GM19351 (cell line): ENCODE measurements around the gene CCL26.
"Not testable (repeated sequence)": the region's sequence is repeated elsewhere in the genome, so short reads cannot be mapped to it uniquely, and the experiment has no call there.

Experiments
- ATAC-seq: cut with Tn5 transposase; IDR thresholded peaks from one replicate; pipeline ENCODE4 v1.9.1; 2021; ENCODE audit warnings: mild to moderate bottlenecking, moderate library complexity; ENCODE audit not compliant: unreplicated experiment

The CCL26 gene

DNA sequence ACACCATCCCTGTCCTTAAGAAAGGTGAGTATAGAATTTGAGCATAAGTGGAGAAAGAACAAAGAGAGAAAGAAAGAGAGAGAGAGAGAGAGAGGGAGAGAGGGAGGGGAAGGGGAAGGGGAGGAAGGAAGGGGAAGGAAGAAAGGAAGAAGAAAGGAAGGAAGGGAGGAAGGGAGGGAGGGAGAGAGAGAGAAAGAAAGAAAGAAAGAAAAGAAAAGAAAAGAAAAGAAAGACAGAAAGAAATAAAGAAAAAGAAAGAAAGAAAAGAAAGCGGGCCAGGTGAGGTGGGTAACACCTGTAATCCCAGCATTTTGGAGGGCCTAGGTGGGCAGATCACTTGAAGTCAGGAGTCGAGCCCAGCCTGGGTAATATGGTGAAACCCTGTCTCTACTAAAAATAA lies 21.7 kb upstream of the CCL26 start:
- no peak for ATAC-seq

DNA sequence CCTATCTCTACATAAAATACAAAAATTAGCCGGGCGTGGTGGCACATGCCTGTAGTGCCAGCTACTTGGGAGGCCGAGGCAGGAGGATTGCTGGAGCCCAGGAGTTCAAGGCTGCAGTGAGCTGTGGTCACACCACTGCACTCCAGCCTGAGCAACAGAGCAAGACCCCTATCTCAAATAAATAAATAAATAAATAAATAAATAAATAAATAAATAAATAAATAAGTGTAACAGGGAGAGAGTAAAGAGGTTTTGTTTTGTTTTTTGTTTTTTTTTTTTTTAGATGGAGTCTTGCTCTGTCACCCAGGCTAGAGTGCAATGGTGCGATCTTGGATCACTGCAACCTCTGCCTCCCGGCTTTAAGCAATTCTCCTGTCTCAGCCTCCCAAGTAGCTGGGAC lies 20.6 kb upstream of the CCL26 start:
- ATAC-seq: not testable (repeated sequence)

DNA sequence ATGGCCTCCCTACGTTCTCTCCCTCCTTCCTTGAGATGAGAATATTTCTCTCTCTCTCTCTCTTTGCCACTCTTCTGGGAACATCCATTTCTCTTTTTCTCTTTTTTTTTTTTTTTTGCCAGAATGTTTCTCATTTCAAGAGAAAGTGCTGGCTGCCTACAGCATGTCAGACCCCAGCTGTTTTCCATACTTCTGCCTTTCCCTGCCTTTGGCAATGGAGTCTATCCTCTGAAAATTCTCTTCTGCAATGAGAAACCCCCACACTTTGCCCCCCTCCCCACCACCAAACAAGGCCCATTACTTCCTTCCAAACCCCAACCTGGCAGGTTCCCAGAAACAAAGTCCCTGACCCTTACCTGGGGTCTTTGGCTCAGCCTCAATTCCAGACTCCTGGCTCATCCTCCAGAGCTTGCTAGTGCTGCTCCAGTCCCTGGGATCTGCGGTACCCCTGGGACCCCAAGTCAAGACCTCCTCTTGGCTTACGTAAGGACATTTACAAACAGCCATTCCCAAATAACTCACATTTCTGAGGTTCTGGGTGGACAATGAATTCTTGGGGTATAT lies 17.4 kb upstream of the CCL26 start:
- ATAC-seq: no peak

DNA sequence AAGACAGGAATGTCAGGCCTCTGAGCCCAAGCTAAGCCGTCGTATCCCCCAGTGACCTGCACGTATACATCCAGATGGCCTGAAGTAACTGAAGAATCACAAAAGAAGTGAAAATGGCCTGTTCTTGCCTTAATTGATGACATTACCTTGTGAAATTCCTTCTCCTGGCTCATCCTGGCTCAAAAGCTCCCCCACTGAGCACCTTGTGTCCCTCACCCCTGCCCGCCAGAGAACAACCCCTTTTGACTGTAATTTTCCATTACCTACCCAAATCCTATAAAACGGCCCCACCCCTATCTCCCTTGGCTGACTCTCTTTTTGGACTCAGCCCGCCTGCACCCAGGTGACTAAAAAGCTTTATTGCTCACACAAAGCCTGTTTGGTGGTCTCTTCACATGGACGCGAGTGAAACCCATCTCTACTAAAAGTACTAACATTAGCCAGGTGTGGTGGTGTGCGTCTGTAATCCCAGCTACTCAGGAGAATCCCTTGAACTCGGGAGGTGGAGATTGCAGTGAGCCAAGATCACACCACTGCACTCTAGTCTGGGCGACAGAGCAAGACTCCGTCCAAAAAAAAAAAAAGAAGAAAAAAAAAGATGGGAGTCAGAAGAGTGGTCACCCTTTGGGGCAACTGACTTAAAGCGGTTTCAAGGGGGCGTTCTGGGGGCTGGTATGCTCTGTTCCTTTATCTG lies 16.3 kb upstream of the CCL26 start:
- ATAC-seq: not testable (repeated sequence)

DNA sequence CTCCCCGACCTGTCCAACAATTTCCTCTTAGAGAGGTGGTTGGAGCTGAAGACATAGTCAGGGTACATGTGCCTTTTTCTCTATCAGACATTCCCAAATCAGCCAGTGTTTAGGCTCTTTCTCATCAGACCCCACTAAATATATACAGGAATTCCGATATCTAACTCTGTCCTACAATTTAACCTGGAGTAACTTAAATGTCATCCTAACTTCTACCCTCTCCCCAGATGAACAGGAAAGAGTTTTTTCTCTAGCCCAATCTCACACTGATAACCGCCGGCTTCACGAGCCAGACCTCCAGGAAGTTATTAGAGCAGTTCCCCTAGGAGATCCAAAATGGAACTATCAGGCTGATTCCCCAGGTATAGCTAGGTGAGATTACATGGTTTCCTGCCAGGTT lies 11.0 kb upstream of the CCL26 start:
- ATAC-seq: not testable (repeated sequence)

DNA sequence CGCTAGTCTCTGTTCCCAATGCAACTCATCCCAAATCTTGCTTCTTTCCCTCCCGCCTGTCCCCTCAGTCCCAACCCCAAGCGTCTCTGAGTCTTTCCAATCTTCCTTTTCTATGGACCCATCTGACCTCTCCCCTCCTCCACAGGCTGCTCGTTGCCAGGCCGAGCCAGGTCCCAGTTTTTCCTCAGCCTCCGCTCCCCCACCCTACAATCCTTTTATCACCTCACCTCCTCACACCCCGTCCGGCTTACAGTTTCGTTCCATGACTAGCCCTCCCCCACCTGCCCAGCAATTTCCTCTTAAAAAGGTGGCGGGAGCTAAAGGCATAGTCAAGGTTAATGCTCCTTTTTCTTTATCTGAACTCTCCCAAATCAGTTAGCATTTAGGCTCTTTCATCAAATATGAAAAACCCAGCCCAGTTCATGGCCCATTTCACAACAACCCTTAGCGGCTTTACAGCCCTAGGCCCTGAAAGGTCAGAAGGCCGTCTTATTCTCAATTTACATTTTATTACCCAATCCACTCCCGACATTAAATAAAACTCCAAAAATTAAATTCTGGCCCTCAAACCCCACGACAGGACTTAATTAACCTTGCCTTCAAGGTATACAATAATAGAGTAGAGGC lies 8.7 kb upstream of the CCL26 start:
- not testable (repeated sequence) for ATAC-seq

DNA sequence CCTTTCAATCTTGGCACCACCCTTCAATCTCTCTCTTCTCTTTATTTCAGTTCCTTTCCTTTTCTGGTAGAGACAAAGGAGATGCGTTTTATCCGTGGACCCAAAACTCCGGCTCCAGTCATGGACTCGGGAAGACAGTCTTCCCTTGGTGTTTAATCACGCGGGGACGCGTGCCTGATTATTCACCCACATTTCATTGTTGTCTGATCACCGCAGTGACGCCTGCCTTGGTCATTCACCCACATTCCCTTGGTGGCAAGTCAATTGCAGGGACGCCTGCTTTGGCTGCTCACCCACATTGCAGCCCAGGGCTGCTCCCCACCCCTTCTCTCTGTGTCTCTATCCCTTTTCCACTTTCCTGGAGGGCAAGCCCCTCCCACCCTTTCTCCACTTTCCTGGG lies 7.5 kb upstream of the CCL26 start:
- not testable (repeated sequence) for ATAC-seq

DNA sequence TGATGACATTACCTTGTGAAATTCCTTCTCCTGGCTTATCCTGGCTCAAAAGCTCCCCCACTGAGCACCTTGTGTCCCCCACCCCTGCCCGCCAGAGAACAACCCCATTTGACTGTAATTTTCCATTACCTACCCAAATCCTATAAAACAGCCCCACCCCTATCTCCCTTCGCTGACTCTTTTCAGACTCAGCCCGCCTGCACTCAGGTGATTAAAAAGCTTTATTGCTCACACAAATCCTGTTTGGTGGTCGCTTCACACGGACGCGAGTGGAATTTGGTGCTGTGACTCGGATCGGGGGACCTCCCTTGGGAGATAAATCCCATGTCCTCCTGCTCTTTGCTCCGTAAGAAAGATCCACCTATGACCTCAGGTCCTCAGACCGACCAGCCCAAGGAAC lies 7.0 kb upstream of the CCL26 start:
- ATAC-seq: not testable (repeated sequence)

DNA sequence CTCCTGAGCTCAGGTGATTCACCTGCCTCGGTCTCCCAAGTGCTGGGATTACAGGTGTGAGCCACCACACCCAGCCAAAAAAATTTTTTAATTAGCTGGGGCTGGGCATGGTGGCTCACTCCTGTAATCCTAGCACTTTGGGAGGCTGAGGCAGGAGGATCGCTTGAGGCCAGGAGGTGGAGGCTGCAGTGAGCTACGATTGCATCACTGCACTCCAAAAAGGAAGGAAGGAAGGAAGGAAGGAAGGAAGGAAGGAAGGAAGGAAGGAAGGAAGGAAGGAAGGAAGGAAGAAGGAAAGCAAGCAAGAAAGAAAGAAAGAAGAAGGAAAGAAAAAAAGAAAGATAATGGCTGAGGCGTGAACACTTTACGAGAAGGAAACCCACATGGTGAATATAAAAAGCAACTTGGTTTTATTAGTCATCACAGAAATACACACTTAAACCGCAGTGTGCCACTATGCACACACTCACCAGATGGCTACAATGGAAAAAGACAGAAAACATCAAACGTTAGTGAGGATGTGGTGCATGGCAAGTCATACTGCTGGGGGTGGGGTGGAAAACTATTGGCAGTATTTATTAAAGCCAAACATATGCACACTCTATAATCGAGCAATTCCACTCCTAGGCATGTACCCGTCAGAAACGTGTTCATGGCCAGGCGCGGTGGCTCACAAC lies 4.4 kb upstream of the CCL26 start:
- peak; percentile 51 for ATAC-seq

DNA sequence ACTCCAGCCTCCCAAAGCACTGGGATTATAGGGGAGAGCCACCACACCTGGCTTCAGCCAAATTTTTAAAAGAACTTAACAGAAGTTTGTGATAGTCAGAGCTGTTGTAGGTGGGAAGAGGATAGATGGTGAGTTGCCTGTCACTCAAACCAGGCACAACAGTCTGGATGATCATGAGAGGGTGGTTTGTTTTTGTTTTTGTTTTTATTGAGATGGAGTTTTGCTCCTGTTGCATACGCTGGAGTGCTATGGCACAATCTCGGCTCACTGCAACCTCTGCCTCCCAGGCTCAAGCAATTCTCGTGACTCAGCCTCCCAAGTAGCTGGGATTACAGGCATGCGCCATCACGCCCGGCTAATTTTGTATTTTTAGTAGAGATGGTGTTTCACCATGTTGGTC lies 1.9 kb upstream of the CCL26 start:
- not testable (repeated sequence) for ATAC-seq

DNA sequence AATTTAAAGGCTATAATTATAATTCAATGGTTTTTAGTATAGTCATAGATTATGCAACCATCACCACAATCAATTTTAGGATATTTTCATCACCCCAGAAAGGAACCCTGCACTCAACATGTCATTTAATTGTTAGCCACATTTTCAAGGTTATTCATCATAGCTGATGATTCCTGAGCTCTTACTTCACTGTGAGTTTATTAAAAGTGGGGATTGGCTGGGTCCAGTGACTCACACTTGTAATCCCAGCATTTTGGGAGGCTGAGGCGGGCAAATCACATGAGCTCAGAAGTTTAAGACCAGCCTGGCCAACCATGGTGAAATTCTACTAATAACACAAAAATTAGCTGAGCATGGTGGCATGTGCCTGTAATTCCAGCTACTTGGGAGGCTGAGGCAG lies 787 bp downstream of the CCL26 start:
- no peak for ATAC-seq

DNA sequence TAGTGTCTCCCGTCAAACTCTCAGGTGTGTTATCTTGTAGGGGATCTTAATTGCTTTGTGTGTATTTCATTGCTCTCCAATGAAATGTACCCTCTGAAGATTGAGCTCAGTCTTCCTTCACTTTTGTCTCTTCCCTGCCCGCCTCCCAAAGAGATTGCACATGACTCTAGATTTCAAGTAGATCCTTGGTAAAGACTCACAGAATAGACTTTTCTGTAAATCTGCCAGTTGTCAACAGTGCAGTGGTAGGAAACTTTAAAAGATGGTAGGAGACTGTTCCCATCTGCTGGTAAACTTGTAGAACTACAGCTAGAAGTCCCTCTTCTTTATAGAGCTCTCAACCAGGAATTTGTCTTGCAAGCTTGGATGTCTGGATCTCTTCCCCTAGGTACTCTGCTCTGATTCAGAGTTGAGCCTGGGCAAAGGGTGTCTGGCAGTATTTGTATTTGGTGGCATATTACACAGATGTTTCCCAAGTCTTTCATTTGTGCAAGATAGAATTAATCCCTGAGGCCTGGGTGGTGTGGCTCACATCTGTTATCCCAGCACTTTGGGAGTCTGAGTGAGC lies 9.6 kb downstream of the CCL26 start:
- ATAC-seq: no peak

DNA sequence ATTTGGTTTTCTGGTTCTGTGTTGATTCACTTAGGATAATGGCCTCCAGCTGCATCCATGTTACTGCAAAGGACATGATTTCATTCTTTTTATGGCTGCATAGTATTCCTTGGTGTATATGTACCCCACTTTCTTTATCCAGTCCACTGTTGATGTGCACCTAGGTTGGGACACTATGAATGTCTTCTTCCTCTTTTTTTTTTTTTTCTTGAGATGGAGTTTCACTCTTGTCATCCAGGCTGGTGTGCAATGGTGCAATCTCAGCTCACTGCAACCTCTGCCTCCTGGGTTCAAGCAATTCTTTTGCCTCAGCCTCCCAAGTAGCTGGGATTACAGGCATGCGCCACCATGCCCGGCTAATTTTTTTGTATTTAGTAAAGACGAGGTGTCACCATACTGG lies 10.2 kb downstream of the CCL26 start:
- not testable (repeated sequence) for ATAC-seq

DNA sequence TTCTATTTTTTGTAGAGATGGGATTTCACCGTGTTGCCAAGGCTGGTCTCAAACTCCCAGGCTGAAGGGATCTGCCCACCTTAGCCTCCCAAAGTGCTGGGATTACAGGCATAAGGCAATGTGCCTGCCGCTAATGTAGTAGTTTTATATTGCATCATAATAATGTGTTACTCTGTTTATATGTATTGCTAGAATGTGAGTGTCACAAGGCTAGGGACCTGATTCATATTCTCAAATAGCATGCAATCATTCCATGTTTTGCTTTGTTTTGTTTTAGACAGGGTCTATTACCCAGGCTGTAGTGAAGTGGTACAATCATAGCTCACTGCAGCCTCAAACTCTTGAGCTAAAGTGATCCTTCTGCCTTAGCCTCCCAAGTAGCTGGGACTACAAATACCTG lies 13.5 kb downstream of the CCL26 start:
- ATAC-seq: no peak

DNA sequence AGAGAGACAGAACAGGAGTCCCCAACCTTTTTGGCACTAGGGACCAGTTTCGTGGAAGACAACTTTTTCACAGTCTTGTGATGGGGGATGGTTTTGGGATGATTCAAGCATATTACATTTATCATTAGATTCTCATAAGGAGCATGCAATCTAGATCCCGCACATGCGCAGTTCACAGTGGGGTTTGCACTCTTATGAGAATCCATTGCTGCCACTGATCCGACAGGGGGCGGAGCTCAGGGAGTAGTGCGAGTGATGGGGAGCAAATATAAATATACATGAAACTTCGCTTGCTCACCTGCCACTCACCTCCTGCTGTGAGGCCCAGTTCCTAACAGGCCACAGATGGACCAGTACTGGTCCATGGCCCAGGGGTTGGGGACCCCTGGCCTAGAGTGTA lies 14.2 kb downstream of the CCL26 start:
- ATAC-seq: no peak

DNA sequence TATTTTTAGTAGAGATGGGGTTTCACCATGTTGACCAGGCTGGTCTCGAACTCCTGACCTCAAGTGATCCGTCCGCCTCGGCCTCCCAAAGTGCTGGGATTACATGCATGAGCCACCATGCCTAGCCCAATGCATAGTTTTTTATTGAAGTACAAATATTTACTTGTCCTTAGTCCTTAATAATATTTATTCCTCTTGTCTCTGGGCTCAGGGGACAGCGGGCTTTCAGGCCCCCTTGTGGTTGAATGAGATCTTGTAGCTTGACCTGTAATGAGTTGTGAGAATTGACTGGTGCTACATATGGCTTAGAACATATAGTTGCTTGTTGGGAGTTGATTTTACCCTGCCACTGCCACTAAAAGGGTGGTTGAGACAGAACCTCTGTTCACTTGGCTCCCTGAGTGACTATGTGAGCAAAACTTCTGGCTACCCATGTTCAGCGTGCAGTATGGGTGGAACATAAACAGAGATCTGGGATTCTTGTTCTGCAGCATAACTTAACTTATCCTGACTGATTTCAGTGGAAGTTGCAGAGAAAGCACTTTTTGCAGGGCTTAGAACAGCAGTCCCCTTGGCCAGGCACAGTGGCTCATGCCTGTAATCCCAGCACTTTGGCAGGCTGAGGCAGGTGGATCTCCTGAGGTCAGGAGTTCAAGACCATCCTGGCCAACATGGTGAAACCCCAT lies 14.9 kb downstream of the CCL26 start:
- ATAC-seq: no peak

DNA sequence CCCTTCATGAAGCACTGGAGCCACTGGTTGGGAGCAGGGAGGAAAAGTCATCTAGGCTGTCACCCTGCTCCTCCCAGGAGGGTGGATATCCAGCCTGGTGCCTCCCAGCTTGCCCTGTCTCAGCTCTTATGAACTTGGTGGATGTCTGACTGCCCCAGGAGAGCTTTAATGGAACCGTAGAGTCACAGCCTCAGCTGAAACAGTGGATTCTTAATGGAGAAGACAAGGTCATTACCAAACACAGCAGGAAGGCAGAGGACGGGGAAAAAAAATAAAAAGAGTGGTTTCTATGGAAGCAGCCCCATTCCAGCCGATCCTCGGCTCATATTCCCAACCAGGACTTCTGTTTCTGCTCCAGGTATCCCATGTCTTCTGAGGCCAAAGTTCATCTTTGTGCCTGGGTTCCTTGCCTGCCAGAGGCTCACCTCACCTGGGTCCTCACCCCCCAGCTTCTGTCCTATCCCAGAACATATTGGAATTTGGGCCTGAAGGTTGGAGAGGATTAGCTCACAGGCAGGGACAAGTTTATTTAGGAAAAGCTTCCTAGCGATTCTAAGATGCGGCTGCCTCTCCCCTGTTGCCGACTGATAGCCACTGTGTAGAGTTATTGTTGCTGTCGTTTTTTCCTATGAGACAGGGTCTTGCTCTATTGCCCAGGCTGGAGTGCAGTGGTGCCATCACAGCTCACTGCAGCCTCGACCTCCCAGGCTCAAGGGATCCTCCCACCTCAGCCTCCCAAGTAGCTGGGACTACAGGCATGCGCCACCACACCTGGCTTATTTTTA lies 15.6 kb downstream of the CCL26 start:
- no peak for ATAC-seq

DNA sequence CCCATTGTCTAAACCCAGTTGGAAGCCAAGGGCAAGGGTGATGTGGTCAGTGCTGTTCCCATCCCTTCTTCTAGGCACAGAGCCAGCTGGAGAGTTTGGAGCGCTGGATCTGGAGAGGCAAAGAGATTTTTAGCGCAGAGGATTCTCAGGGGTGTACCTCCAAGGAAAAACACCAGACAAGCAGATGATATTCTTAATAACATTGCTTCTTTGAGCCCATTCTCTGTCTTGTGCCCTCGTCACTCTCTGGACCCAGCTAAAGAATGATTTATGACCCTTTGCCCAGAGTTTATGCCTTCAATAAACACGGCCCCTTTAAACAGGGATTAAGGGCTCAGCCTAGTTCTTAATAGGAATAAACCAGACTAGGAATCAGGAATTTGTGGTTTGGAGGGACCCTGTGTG lies 28.6 kb downstream of the CCL26 start:
- ATAC-seq: no peak

DNA sequence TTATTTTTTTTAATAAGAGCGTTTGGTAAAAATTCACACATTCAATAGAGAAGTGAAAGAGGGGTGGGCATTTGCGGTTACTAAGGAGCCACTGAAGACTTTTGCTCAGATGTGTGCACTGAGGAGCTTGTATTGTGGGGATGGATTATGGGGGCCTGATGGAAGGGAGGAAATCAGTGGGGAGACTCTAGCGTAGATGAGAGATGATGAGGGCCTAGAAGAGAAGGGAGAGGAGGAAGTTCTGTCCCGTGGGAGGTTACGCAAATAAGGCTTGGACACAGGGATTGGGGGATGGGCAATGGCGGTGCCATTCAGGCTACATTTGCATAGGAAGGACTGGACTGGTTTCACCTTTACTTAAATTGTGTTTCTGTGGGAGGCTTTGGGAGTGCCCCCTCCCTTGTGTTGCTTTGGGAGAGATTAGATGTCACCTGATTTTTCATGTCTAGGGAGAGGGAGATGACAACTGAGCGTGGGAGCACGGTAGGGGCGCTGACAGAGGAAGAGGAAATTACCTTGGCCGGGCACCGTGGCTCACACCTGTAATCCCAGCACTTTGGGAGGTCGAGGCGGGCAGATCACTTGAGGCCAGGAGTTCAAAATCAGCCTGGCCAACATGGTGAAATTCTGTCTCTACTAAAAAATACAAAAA lies 31.0 kb downstream of the CCL26 start:
- no peak for ATAC-seq
